Neutrophil (primary cell): ENCODE results near the gene SLC9B2.

Experiments
- H3K27ac ChIP-seq: fragments of 200-600 bp; sonication (generic); 2 replicates; pipeline ENCODE4 v1.5.1; 2016; ENCODE audit warnings: mild to moderate bottlenecking, moderate library complexity
- H3K27me3 ChIP-seq: fragments of 200-600 bp; sonication (generic); 2 replicates; pipeline ENCODE4 v1.6.0; 2016; ENCODE audit warnings: mild to moderate bottlenecking
- H3K36me3 ChIP-seq: fragments of 200-600 bp; sonication (generic); 2 replicates; pipeline ENCODE4 v1.5.1; 2017
- H3K4me1 ChIP-seq, 2 experiments: fragments of 200-600 bp in 1 of 2; sonication (generic) in 1 of 2; 1 replicate in 1 of 2; 2 replicates in 1 of 2; pipeline versions ENCODE4 v1.5.1 to v1.6.1; 2013 to 2016; ENCODE audit warnings: low read depth in 1 of 2, low read length in 1 of 2, mild to moderate bottlenecking in 1 of 2, moderate library complexity in 1 of 2; ENCODE audit not compliant: control insufficient read depth in 1 of 2, insufficient read depth in 1 of 2
- H3K4me3 ChIP-seq, 2 experiments: fragments of 200-600 bp in 1 of 2; sonication (generic) in 1 of 2; 1 replicate in 1 of 2; 2 replicates in 1 of 2; pipeline ENCODE4 v1.5.1; 2013 to 2016; ENCODE audit warnings: low read depth in 1 of 2, low read length in 1 of 2, mild to moderate bottlenecking in 1 of 2, moderate library complexity in 1 of 2
- H3K9me3 ChIP-seq: fragments of 200-600 bp; sonication (generic); 2 replicates; pipeline ENCODE4 v1.5.1; 2016
- TF ChIP-seq, protein P1 (sequence below): fragments of 200-600 bp; sonication (generic); IDR thresholded peaks from 2 replicates; pipeline ENCODE4 v1.5.1; 2016; ENCODE audit warnings: antibody characterized with exemption

SLC9B2 gene

DNA sequence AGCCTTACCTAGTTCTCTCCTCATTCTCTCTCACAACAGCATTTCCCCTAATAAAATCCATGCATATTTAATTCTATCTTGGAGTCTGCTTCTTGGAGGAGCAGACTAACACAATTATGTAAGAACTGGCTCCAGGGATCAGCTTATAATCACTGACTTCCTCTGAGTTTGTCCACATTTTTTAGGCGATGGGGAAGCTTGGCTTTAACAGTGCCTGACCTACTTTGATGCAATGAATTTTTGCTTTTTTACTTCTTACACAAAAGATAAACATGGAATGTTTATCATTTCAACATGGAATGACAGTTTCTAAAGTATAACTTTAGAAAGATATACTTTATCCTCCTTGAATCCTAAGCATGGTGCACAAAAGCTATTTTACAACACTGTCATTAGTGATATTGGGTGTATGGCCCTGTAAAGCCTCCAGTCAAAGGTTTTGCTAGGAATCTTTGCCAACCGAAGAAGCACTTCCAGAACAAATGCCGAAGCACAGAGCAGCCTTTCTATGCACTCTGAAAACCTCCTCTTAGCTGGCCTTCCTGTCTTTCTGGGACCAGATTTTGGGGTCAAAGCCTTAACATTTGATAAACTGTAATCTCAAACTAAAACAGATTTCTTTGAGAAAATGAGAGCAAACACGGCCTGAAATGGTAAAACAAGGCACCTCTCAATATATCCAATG is 22.3 kb upstream of the SLC9B2 start:
- Histone ChIP-seq H3K9me3 (no peaks in the 10 kb centered on the region), H3K27me3 (no peaks in the 10 kb centered on the region), H3K4me3 (no peak overlapping the region), H3K27ac (no peak overlapping the region), H3K4me1 (peaks cover 12% of the 10 kb centered on the region in 2 experiments), H3K36me3 (no peaks in the 10 kb centered on the region)
- TF ChIP-seq, protein P1, sequence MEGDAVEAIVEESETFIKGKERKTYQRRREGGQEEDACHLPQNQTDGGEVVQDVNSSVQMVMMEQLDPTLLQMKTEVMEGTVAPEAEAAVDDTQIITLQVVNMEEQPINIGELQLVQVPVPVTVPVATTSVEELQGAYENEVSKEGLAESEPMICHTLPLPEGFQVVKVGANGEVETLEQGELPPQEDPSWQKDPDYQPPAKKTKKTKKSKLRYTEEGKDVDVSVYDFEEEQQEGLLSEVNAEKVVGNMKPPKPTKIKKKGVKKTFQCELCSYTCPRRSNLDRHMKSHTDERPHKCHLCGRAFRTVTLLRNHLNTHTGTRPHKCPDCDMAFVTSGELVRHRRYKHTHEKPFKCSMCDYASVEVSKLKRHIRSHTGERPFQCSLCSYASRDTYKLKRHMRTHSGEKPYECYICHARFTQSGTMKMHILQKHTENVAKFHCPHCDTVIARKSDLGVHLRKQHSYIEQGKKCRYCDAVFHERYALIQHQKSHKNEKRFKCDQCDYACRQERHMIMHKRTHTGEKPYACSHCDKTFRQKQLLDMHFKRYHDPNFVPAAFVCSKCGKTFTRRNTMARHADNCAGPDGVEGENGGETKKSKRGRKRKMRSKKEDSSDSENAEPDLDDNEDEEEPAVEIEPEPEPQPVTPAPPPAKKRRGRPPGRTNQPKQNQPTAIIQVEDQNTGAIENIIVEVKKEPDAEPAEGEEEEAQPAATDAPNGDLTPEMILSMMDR = no peak

DNA sequence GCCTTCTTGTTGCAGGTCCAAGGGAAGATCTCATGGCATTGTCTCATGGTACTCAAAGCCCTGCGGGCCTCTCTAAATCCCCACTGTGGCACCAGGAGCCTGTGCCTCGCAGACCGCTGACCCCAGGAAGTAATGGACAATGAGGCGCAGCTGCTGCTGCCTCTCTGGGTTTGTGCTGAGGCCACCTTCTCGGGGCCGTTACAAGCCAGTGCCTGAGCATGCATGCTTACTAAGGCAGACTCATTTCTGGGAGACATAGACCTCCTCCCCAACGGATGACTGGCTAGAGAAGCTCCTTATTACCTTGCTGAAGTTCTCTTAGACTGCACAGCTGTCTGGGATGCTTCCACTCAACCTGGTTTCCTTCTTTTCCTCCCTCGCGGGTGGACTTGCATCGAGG is 21.8 kb upstream of the SLC9B2 start:
- Histone ChIP-seq H3K9me3 (no peaks in the 10 kb centered on the region), H3K4me3 (no peak overlapping the region), H3K4me1 (peaks cover 12% of the 10 kb centered on the region in 2 experiments), H3K27ac (no peak overlapping the region), H3K27me3 (no peaks in the 10 kb centered on the region), H3K36me3 (no peaks in the 10 kb centered on the region)
- TF ChIP-seq, protein P1 = no peak

DNA sequence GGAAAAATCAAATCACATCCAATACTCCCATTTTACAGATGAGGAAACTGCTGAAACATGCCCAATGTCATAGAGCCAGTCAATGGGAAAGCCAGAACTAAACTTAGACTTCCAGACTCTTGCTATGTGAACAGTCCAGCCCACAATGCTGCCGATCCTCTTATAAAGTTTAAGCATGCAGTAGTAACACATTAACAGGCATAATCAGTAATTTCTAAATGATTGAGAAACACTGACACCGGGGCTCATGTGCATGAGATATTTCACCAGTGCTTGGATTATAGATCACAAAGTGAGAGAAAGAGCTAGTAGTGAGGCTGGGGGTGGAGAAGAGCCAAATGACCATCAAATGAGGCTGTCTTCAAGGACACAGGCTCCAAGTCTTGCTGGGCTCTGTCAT is 20.6 kb upstream of the SLC9B2 start:
- H3K4me1 ChIP-seq = peaks cover 17 to 20% of the 10 kb centered on the region in 2 experiments

DNA sequence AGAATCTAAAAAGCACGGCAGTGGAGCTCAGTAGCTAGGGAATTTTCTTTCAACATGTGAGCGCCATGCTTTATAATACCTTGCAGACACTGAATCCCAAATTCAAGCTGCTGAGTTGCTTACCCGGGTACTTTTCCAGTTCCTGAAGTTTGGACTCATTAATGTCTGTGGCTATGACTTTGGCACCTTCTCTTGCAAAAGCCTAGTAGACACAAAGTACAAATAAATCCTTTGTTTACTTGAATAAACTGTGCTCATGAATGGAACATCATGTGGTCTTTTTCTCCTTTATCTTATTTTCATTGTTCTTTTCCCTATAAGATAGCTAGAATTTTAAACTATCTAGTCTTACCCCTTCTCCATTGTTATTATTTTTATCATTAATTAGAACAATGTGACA is 18.5 kb upstream of the SLC9B2 start:
- no peaks in the 10 kb centered on the region for H3K27me3 ChIP-seq

More for the DNA sequence above, 20.6 kb upstream of the SLC9B2 start:
- TF ChIP-seq, protein P1 = no peak
- Histone ChIP-seq H3K36me3 (no peaks in the 10 kb centered on the region), H3K27ac (no peak overlapping the region), H3K9me3 (no peaks in the 10 kb centered on the region), H3K4me3 (no peak overlapping the region), H3K27me3 (no peaks in the 10 kb centered on the region)

DNA sequence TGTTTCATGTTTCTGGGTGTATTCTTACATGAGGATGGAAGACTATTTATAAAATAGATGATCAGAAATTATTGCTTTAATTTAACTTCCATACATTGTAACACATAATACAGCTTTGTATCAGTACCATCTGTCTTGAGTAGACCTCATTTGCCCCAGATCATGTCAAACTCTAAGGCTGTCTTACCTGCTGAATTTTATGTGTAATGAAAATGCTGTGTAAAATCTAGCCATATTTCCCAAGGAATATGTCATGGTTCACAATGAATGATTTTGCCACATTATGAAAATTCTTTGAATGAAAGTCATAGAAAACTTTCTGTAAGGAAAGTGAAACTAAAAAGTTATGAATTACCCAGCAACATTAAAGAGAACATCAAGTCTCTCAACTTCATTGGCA is 15.7 kb upstream of the SLC9B2 start:
- TF ChIP-seq, protein P1 = no peak
- Histone ChIP-seq H3K4me3 (no peak overlapping the region), H3K4me1 (peaks cover 6 to 8% of the 10 kb centered on the region in 2 experiments), H3K27me3 (no peaks in the 10 kb centered on the region), H3K27ac (no peak overlapping the region), H3K9me3 (no peaks in the 10 kb centered on the region), H3K36me3 (no peaks in the 10 kb centered on the region)

More for the DNA sequence above, 18.5 kb upstream of the SLC9B2 start:
- TF ChIP-seq, protein P1 = no peak
- Histone ChIP-seq H3K4me3 (no peak overlapping the region), H3K9me3 (no peaks in the 10 kb centered on the region), H3K27ac (no peak overlapping the region), H3K36me3 (no peaks in the 10 kb centered on the region), H3K4me1 (peaks cover 17 to 20% of the 10 kb centered on the region in 2 experiments)
